HEK293T (cell line): ENCODE data around the gene TMA7.

Experiments
- CTCF ChIA-PET: fragments of 350-600 bp; formaldehyde crosslinking; extraction: SDS; loops from one replicate; lab custom pipeline; 2021; ENCODE audit warnings: antibody characterized with exemption, inconsistent platforms; lab: Yijun Ruan, JAX
- POLR2A ChIA-PET: fragments of 350-600 bp; formaldehyde crosslinking; extraction: SDS; loops from one replicate; lab custom pipeline; 2020; ENCODE audit warnings: antibody characterized with exemption, inconsistent platforms; lab: Yijun Ruan, JAX
- DNase-seq: peaks from one replicate; pipeline ENCODE4 v3.0.0; 2012; ENCODE audit warnings: mixed read lengths; ENCODE audit errors: extremely low spot score
- ARNT ChIP-seq: fragments of 450-650 bp; IDR thresholded peaks from 2 replicates; pipeline ENCODE4 v1.6.1; 2017; ENCODE audit warnings: mild to moderate bottlenecking
- BHLHE40 ChIP-seq: fragments of 450-650 bp; IDR thresholded peaks from 2 replicates; pipeline ENCODE4 v1.6.1; 2016; ENCODE audit warnings: mild to moderate bottlenecking, moderate library complexity, borderline replicate concordance
- CTBP1 ChIP-seq: fragments of 450-650 bp; IDR thresholded peaks from 2 replicates; pipeline ENCODE4 v1.6.1; 2016; ENCODE audit warnings: borderline replicate concordance
- ELF4 ChIP-seq: fragments of 450-650 bp; IDR thresholded peaks from 2 replicates; pipeline ENCODE4 v1.6.1; 2017; ENCODE audit warnings: antibody characterized with exemption
- FOXA1 ChIP-seq: fragments of 450-650 bp; IDR thresholded peaks from 2 replicates; pipeline ENCODE4 v1.6.1; 2016; ENCODE audit warnings: mild to moderate bottlenecking
- FOXK2 ChIP-seq: fragments of 450-650 bp; IDR thresholded peaks from 2 replicates; pipeline ENCODE4 v1.6.1; 2016; ENCODE audit warnings: mild to moderate bottlenecking
- FOXM1 ChIP-seq: fragments of 450-650 bp; IDR thresholded peaks from 2 replicates; pipeline ENCODE4 v1.6.1; 2017; ENCODE audit warnings: mild to moderate bottlenecking, borderline replicate concordance
- HDGF ChIP-seq: fragments of 450-650 bp; IDR thresholded peaks from 2 replicates; pipeline ENCODE4 v1.6.1; 2017; ENCODE audit warnings: antibody characterized with exemption, borderline replicate concordance
- L3MBTL2 ChIP-seq: fragments of 450-650 bp; conservative IDR thresholded peaks from 2 replicates; pipeline ENCODE4 v1.6.1; 2016; ENCODE audit warnings: mild to moderate bottlenecking
- LEF1 ChIP-seq: fragments of 450-650 bp; IDR thresholded peaks from 2 replicates; pipeline ENCODE4 v1.6.1; 2017; ENCODE audit warnings: mild to moderate bottlenecking, borderline replicate concordance
- NFRKB ChIP-seq: fragments of 450-650 bp; IDR thresholded peaks from 2 replicates; pipeline ENCODE4 v1.6.1; 2016; ENCODE audit warnings: mild to moderate bottlenecking, moderate library complexity
- PKNOX1 ChIP-seq: fragments of 450-650 bp; IDR thresholded peaks from 2 replicates; pipeline ENCODE4 v1.6.1; 2016
- SP1 ChIP-seq: fragments of 450-650 bp; IDR thresholded peaks from 2 replicates; pipeline ENCODE4 v1.6.1; 2017
- SUZ12 ChIP-seq: fragments of 450-650 bp; IDR thresholded peaks from 2 replicates; pipeline ENCODE4 v1.6.1; 2016; ENCODE audit warnings: mild to moderate bottlenecking
- TARDBP ChIP-seq: fragments of 450-650 bp; IDR thresholded peaks from 2 replicates; pipeline ENCODE4 v1.6.1; 2016
- ZNF384 ChIP-seq: fragments of 450-650 bp; IDR thresholded peaks from 2 replicates; pipeline ENCODE4 v1.6.1; 2016

Gene TMA7

GRCh38 chr3:48434591-48435222, 5.3 kb upstream of the TMA7 start:
- ChIA-PET POLR2A (interaction anchor here (0.8 to 1.0 kb wide), 2 partner anchors 12 to 34 kb away, joined by 3 to 5 read pairs; partner anchors contain the start of gene ATRIP), CTCF (interaction anchor here (1.7 to 6.3 kb wide), 3 partner anchors 33 to 194 kb away, joined by 10 to 213 read pairs (median 14); partner anchors contain the start of genes SHISA5 and ZNF589)
- TF ChIP-seq HDGF: no peak
- TF ChIP-seq BHLHE40: no peak
- TF ChIP-seq ZNF384: no peak
- no peak for TF ChIP-seq TARDBP
- no peak for TF ChIP-seq FOXA1
- TF ChIP-seq NFRKB: no peak
- no peak for DNase-seq

- CTCF ChIA-PET: interaction anchor here (1.0 to 6.3 kb wide), 25 partner anchors 9 to 260 kb away, joined by 3 to 213 read pairs (median 11); partner anchors contain the start of genes ATRIP, PFKFB4, SHISA5 and ZNF589
- no peak for DNase-seq
- POLR2A ChIA-PET: interaction anchor here (0.9 to 2.2 kb wide), 7 partner anchors 11 to 195 kb away, joined by 3 to 28 read pairs (median 5); partner anchors contain the start of genes ATRIP, PFKFB4 and ZNF589
- TF ChIP-seq ZNF384: no peak
- no peak for TF ChIP-seq ARNT
Measured at GRCh38 chr3:48435223-48435595, 4.8 kb upstream of the TMA7 start.

GRCh38 chr3:48435774-48436476, 4.1 kb upstream of the TMA7 start:
- DNase-seq: peak; percentile 79
- TF ChIP-seq L3MBTL2 (no peak), TARDBP (no peak), PKNOX1 (no peak), ARNT (no peak), ELF4 (no peak), FOXK2 (no peak), SUZ12 (no peak), NFRKB (no peak), CTBP1 (no peak), SP1 (no peak), FOXM1 (no peak), HDGF (no peak), LEF1 (no peak), ZNF384 (no peak), FOXA1 (no peak), BHLHE40 (no peak)
- POLR2A ChIA-PET: interaction anchor here (0.9 to 2.2 kb wide), 10 partner anchors 10 to 196 kb away, joined by 3 to 28 read pairs (median 6); partner anchors contain the start of genes ATRIP, PFKFB4 and ZNF589
- CTCF ChIA-PET: interaction anchor here (0.5 to 6.3 kb wide), 80 partner anchors 9 to 401 kb away, joined by 3 to 213 read pairs (median 4); partner anchors contain the start of genes ATRIP, CAMP, CDC25A and PFKFB4

- DNase-seq: no peak
- TF ChIP-seq PKNOX1 (no peak), HDGF (no peak), FOXK2 (no peak), FOXA1 (no peak), SUZ12 (no peak), ZNF384 (no peak), CTBP1 (no peak), BHLHE40 (no peak), ELF4 (no peak), FOXM1 (no peak), SP1 (no peak), TARDBP (no peak), ARNT (no peak), L3MBTL2 (no peak), LEF1 (no peak)
- POLR2A ChIA-PET: interaction anchor here (1.1 to 2.2 kb wide), 8 partner anchors 10 to 196 kb away, joined by 4 to 28 read pairs (median 8); partner anchors contain the start of genes ATRIP and ZNF589
- CTCF ChIA-PET: interaction anchor here (0.5 to 6.3 kb wide), 78 partner anchors 9 to 340 kb away, joined by 3 to 213 read pairs (median 4); partner anchors contain the start of genes ATRIP, CAMP, CDC25A and PFKFB4
Measured at GRCh38 chr3:48436477-48436787, 3.6 kb upstream of the TMA7 start.

- ChIA-PET POLR2A (interaction anchor here (1.1 to 2.2 kb wide), 6 partner anchors 9 to 163 kb away, joined by 4 to 28 read pairs (median 8); partner anchors contain the start of gene ATRIP), CTCF (interaction anchor here (0.7 to 6.3 kb wide), 24 partner anchors 9 to 246 kb away, joined by 3 to 213 read pairs (median 10); partner anchors contain the start of genes ATRIP, PFKFB4 and ZNF589)
- no peak for DNase-seq
- TF ChIP-seq SP1: no peak
- no peak for TF ChIP-seq ELF4
- TF ChIP-seq CTBP1: no peak
- TF ChIP-seq ARNT: no peak
- no peak for TF ChIP-seq FOXA1
- TF ChIP-seq L3MBTL2: no peak
- TF ChIP-seq BHLHE40: no peak
- no peak for TF ChIP-seq SUZ12
- no peak for TF ChIP-seq HDGF
- no peak for TF ChIP-seq TARDBP
Measured at GRCh38 chr3:48436855-48437254, 3.2 kb upstream of the TMA7 start.

GRCh38 chr3:48437812-48438211, 2.2 kb upstream of the TMA7 start:
- ChIA-PET POLR2A (no interaction called here), CTCF (interaction anchor here (0.6 to 6.3 kb wide), 2 partner anchors 36 to 248 kb away, joined by 3 to 213 read pairs; no protein-coding TSS in a partner anchor)
- TF ChIP-seq PKNOX1 (no peak), ZNF384 (no peak), FOXA1 (no peak), SP1 (no peak)
- no peak for DNase-seq
